Left ventricle myocardium inferior (tissue), 1 donor: ENCODE data around the gene CUL1. TPM values are rescaled to one million over a fixed set of nuclear protein-coding genes. Genes with fewer than 3 reads are reported as not detected.

Experiments used
- DNase-seq: peaks from one replicate; pipeline ENCODE4 v3.0.0-alpha.2; 2020
- H3K27ac ChIP-seq: fragments of 200-600 bp; replicated peaks from 2 replicates; pipeline ENCODE4 v1.8.0; 2021
- H3K27me3 ChIP-seq: fragments of 200-600 bp; 2 replicates; pipeline ENCODE4 v1.8.0; 2021; ENCODE audit warnings: low read depth
- H3K36me3 ChIP-seq: fragments of 200-600 bp; 2 replicates; pipeline ENCODE4 v1.8.0; 2021
- H3K4me1 ChIP-seq: fragments of 200-600 bp; 2 replicates; pipeline ENCODE4 v1.8.0; 2021
- H3K4me3 ChIP-seq: fragments of 200-600 bp; 2 replicates; pipeline ENCODE4 v1.8.0; 2021; ENCODE audit warnings: mild to moderate bottlenecking, moderate library complexity
- H3K9me3 ChIP-seq: fragments of 200-600 bp; replicated peaks from 2 replicates; pipeline ENCODE4 v1.8.0; 2021
- CTCF ChIP-seq: fragments of 200-600 bp; IDR thresholded peaks from 2 replicates; pipeline ENCODE4 v1.8.0; 2021; ENCODE audit warnings: antibody characterized with exemption, mild to moderate bottlenecking, borderline replicate concordance
- intact Hi-C: fragments of 100-400 bp; cut with micrococcal nuclease; formaldehyde crosslinking; loops from one replicate; pipeline ENCODE4 v1.11.0; 2022
- total RNA-seq: library from RNA; stranded (reverse); fragmentation: NEBNext Ultra II Directional; extraction: Animal tissue kit (Norgen Biotek cat#: 25700); gene quantifications from one replicate; pipeline ENCODE4 v1.2.1, GENCODE V29; 2021
- donor health status: DM: no; HTN: yes; CAD: no; lungs with severe emphysema.

CUL1 gene
- total RNA-seq, 1 donor from 2014 or later, result 48.2 TPM

GRCh38 chr7:148695953-148696352, 2.8 kb upstream of the CUL1 start:
- no peaks in the 10 kb centered on the region for H3K9me3 ChIP-seq
- DNase-seq, result no peak
- H3K36me3 ChIP-seq, result no peaks in the 10 kb centered on the region
- no peak for TF ChIP-seq CTCF
- H3K4me3 ChIP-seq, result no peak overlapping the region
- H3K27me3 ChIP-seq, result no peaks in the 10 kb centered on the region
- H3K4me1 ChIP-seq, result peaks cover 39% of the 10 kb centered on the region
- intact Hi-C loops, result no loop called here
- no peak overlapping the region for H3K27ac ChIP-seq

DNA sequence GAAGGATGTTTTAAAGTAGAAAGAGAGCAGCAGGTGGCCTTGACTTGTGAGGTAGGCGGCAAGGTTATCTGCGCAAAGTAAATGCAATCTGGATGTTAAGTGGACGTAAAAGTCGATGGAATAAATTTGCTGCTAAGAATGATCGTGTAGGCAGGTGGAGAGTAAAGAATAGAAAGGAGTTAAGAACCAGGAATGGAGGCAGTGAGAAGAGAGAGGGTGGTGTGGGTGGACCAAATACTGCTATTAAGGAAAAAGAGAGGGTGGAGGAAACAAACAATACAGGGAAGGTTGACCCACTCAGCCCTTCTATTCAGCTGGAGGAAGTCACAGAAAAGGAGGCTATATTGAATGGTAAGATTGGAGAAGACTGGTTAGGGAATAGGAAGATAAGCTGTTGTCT, 1.9 kb upstream of the CUL1 start:
- no peaks in the 10 kb centered on the region for H3K9me3 ChIP-seq
- peak overlapping the region; percentile 95 for H3K27ac ChIP-seq
- no peak overlapping the region for H3K4me3 ChIP-seq
- H3K4me1 ChIP-seq, result peaks cover 47% of the 10 kb centered on the region
- intact Hi-C loops, result no loop called here
- no peaks in the 10 kb centered on the region for H3K27me3 ChIP-seq
- no peak for TF ChIP-seq CTCF
- H3K36me3 ChIP-seq, result no peaks in the 10 kb centered on the region
- no peak for DNase-seq

- DNase-seq, result peak; percentile 30
- peak overlapping the region; percentile 88 for H3K4me3 ChIP-seq
- H3K9me3 ChIP-seq, result no peaks in the 10 kb centered on the region
- no peak for TF ChIP-seq CTCF
- H3K27ac ChIP-seq, result peak overlapping the region; percentile 95
- peaks cover 54% of the 10 kb centered on the region for H3K4me1 ChIP-seq
- intact Hi-C loops, result no loop called here
- no peaks in the 10 kb centered on the region for H3K36me3 ChIP-seq
- no peaks in the 10 kb centered on the region for H3K27me3 ChIP-seq
Measured at GRCh38 chr7:148697256-148698006, 1.3 kb upstream of the CUL1 start.

DNA sequence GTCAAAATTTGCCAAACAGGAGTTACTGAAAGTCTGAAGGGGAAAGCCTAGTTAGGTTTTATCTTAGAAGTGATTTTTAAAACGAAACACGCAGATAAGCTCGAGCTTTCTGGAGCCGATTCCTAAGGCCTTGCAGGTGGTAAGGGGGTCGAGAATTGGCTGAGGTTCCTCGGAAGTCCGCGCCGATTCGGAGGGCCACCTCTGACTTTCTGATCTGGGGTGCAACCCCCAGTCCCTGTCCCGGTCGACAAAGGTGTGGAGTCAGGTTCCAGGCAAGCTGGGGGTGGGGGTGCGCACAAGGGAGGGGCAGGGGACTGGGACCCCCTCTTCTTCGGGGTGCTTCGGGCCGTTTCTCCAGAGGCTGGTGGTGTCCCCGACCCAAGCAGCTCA, 701 bp upstream of the CUL1 start:
- Histone ChIP-seq H3K4me1 (peaks cover 60% of the 10 kb centered on the region), H3K27ac (peak overlapping the region; percentile 95), H3K36me3 (no peaks in the 10 kb centered on the region), H3K27me3 (no peaks in the 10 kb centered on the region), H3K4me3 (peak overlapping the region; percentile 88), H3K9me3 (no peaks in the 10 kb centered on the region)
- no peak for DNase-seq
- intact Hi-C loops, result no loop called here
- TF ChIP-seq CTCF, result no peak

GRCh38 chr7:148699024-148699781, 500 bp downstream of the CUL1 start:
- peak overlapping the region; percentile 88 for H3K4me3 ChIP-seq
- H3K27me3 ChIP-seq, result no peaks in the 10 kb centered on the region
- TF ChIP-seq CTCF, result no peak
- H3K27ac ChIP-seq, result peak overlapping the region; percentile 95
- H3K36me3 ChIP-seq, result no peaks in the 10 kb centered on the region
- no peaks in the 10 kb centered on the region for H3K9me3 ChIP-seq
- intact Hi-C loops, result no loop called here
- DNase-seq, result peak; percentile 61
- H3K4me1 ChIP-seq, result peaks cover 72% of the 10 kb centered on the region
